ENCODE measurements around the gene JTB. TPM values are rescaled to one million over a fixed set of nuclear protein-coding genes. Genes with fewer than 3 reads are reported as not detected.
A peak's percentile ranks its signal among the peaks of the same experiment; 100 is the strongest.

The JTB gene
- total and polyA plus RNA-seq, 9 of the 15 experiments (the other 6 are each of a cell fraction or from before 2014, with no cell fraction given), result 24.7 to 308 (median 151) TPM

- TF ChIP-seq ZBTB43 (CRISPR knock-in tag; IDR thresholded peaks at IDR 0.05), result no peak
- TF ChIP-seq RFX1 (IDR thresholded peaks at IDR 0.05), result no peak
- peak; percentile 90 for TF ChIP-seq SP1 (CRISPR knock-in tag; IDR thresholded peaks at IDR 0.05)
- peak; percentile 79; the same call in 1 of the 2 replicates for TF ChIP-seq KLF6 (CRISPR knock-in tag; IDR thresholded peaks at IDR 0.05; ENCODE audit: borderline replicate concordance)
- TF ChIP-seq POLR2A (conservative IDR thresholded peaks at IDR 0.05), result peak; percentile 74
- no peak for TF ChIP-seq JUNB (CRISPR knock-in tag; conservative IDR thresholded peaks at IDR 0.05)
- no peak for TF ChIP-seq DLX4 (CRISPR knock-in tag; IDR thresholded peaks at IDR 0.05)
- no peak for TF ChIP-seq GTF2E2 (tag; IDR thresholded peaks at IDR 0.05)
- TF ChIP-seq FUS (optimal IDR thresholded peaks at IDR 0.05; ENCODE audit: low read depth, low read length), result no peak
- TF ChIP-seq ILF3 (IDR thresholded peaks at IDR 0.05; ENCODE audit: borderline replicate concordance), result no peak
- TF ChIP-seq ZNF3 (CRISPR knock-in tag; IDR thresholded peaks at IDR 0.05), result no peak
- no peak for TF ChIP-seq KLF10 (CRISPR knock-in tag; IDR thresholded peaks at IDR 0.05)
- TF ChIP-seq RBM17 (IDR thresholded peaks at IDR 0.05; ENCODE audit: borderline replicate concordance, low read depth, low read length), result no peak
- no peak for TF ChIP-seq E2F1 (CRISPR knock-in tag; IDR thresholded peaks at IDR 0.05)
- TF ChIP-seq RUNX1 (IDR thresholded peaks at IDR 0.05; ENCODE audit: low read depth), result no peak
- no peak for TF ChIP-seq IRF2 (CRISPR knock-in tag; IDR thresholded peaks at IDR 0.05)
- no peak for TF ChIP-seq ZNF518B (CRISPR knock-in tag; IDR thresholded peaks at IDR 0.05)
- TF ChIP-seq RBBP5 (IDR thresholded peaks at IDR 0.05; ENCODE audit: borderline replicate concordance, insufficient read depth, low read length, poor library complexity, severe bottlenecking), result peak; percentile 89
- TF ChIP-seq IFI16 (CRISPR knock-in tag; IDR thresholded peaks at IDR 0.05), result no peak
- no peak for TF ChIP-seq ZNF436 (CRISPR knock-in tag; IDR thresholded peaks at IDR 0.05)
- no peak for TF ChIP-seq E2F3 (CRISPR knock-in tag; IDR thresholded peaks at IDR 0.05)
- no peak for TF ChIP-seq TAL1 (IDR thresholded peaks at IDR 0.05)
- TF ChIP-seq CXXC5 (CRISPR knock-in tag; IDR thresholded peaks at IDR 0.05), result peak; percentile 76
- TF ChIP-seq ZNF197 (CRISPR knock-in tag; IDR thresholded peaks at IDR 0.05; ENCODE audit: low read depth), result peak; percentile 98
Measured at GRCh38 chr1:153958111-153958960, 19.1 kb downstream of the JTB start, which contains the start of gene CRTC2 (continued).
